LNCaP clone FGC (cell line): ENCODE data around the gene MEGF6.

Source experiments
- DNase-seq: peaks from one replicate; pipeline ENCODE4 v3.0.0-alpha.2; 2011; ENCODE audit warnings: low read depth
- H3K4me3 ChIP-seq: 2 replicates; pipeline ENCODE4 v1.5.1; 2011; ENCODE audit warnings: mild to moderate bottlenecking, low read depth, low read length, control low read depth
- TF ChIP-seq, protein P1 (sequence below): IDR thresholded peaks from 2 replicates; pipeline ENCODE4 v1.5.1; 2012; ENCODE audit warnings: mild to moderate bottlenecking; ENCODE audit not compliant: control insufficient read depth, insufficient read depth; ENCODE audit errors: extremely low read depth

The MEGF6 gene, protein sequence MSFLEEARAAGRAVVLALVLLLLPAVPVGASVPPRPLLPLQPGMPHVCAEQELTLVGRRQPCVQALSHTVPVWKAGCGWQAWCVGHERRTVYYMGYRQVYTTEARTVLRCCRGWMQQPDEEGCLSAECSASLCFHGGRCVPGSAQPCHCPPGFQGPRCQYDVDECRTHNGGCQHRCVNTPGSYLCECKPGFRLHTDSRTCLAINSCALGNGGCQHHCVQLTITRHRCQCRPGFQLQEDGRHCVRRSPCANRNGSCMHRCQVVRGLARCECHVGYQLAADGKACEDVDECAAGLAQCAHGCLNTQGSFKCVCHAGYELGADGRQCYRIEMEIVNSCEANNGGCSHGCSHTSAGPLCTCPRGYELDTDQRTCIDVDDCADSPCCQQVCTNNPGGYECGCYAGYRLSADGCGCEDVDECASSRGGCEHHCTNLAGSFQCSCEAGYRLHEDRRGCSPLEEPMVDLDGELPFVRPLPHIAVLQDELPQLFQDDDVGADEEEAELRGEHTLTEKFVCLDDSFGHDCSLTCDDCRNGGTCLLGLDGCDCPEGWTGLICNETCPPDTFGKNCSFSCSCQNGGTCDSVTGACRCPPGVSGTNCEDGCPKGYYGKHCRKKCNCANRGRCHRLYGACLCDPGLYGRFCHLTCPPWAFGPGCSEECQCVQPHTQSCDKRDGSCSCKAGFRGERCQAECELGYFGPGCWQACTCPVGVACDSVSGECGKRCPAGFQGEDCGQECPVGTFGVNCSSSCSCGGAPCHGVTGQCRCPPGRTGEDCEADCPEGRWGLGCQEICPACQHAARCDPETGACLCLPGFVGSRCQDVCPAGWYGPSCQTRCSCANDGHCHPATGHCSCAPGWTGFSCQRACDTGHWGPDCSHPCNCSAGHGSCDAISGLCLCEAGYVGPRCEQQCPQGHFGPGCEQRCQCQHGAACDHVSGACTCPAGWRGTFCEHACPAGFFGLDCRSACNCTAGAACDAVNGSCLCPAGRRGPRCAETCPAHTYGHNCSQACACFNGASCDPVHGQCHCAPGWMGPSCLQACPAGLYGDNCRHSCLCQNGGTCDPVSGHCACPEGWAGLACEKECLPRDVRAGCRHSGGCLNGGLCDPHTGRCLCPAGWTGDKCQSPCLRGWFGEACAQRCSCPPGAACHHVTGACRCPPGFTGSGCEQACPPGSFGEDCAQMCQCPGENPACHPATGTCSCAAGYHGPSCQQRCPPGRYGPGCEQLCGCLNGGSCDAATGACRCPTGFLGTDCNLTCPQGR (N-terminal part only)

DNA sequence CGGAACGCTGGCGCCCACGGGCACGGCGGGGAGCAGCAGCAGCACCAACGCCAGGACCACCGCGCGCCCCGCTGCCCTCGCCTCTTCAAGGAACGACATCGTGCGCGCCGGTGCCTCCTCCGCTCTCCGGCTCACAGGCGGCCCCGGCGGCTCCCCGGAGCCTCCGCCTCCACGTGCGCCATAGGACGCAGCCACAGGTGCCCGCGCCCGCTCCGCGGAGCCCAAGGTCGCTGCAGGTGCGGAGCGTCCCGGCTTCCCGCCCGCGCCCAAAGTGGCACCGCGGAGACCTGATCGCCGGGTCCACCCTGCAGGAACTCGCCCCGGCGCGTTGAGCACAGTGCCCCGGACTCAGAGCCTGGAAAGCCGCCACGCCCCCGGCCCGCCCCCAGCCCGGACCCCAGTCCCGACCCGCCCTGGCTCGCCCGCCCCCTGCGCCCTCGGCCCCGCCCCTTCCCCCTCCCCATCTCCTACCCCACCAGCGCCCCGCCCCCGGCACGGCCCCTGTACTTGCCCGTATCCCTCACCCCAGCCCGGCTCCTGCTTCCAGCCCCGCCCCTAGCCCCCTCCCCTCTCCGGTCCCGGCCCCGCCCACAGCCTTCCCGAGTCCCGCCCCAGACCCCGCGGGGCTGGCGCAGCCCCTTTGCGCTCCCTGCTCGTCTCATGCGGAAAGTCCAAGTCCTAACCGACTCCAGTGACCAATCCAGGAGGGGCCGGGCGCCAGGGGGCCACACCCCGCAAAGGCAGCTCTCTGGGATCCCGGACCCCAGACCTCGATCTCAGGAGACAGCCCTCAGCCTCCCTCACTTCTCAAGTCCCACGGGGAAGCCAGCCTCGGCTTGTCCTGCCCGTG is at the start of gene MEGF6:
Gene MEGF6 (minus strand): TSS at position 339 of the 850 bp plus-strand sequence. CDS start 240 bp downstream, at position 99.
- peak within 1 kb of the TSS; percentile 46 for H3K4me3 ChIP-seq

DNA sequence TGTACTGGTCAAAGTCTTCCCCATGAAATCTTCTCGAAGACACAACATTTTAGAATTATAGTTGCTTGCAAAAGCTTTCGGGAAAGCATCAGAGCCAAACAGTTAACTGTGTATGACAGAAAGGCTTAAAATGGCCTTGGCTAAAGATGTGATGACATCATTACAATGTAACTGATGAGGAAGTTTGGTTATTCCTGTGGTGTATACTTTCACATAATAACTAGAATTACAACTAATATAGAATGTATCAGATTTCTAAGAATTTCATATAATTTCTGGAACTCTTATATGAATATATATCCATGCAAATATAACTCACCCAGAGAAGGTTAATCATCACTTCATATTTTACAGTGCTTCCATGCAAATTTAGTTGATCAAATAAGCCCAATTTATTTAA is 49.4 kb upstream of the MEGF6 start:
- DNase-seq = no peak
- TF ChIP-seq, protein P1, sequence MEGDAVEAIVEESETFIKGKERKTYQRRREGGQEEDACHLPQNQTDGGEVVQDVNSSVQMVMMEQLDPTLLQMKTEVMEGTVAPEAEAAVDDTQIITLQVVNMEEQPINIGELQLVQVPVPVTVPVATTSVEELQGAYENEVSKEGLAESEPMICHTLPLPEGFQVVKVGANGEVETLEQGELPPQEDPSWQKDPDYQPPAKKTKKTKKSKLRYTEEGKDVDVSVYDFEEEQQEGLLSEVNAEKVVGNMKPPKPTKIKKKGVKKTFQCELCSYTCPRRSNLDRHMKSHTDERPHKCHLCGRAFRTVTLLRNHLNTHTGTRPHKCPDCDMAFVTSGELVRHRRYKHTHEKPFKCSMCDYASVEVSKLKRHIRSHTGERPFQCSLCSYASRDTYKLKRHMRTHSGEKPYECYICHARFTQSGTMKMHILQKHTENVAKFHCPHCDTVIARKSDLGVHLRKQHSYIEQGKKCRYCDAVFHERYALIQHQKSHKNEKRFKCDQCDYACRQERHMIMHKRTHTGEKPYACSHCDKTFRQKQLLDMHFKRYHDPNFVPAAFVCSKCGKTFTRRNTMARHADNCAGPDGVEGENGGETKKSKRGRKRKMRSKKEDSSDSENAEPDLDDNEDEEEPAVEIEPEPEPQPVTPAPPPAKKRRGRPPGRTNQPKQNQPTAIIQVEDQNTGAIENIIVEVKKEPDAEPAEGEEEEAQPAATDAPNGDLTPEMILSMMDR = no peak
- H3K4me3 ChIP-seq = no peak overlapping the region

More for the DNA sequence above, at the start of gene MEGF6:
- no peak for DNase-seq
- TF ChIP-seq, protein P1 = no peak

DNA sequence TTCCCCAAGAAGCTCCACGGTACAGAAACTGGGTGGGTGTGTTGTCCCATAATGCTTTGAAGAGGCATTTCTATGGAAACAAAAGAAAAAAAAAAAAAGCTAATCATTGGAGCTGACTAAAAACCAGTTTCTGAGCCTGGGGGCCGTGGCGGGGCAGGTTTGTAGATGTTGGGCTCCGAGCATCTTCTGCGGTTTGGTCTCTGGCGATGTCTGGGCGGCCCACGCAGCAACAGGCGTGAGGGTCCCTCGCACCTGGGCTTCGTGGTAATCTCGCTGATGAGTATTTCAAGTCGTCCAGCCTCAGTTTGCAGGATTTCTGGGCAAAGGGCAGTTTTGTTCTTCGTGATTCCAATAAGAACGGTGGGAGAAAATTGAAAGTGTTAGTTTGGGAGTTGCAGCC is 47.8 kb upstream of the MEGF6 start:
- no peak for DNase-seq
- TF ChIP-seq, protein P1 = no peak
- H3K4me3 ChIP-seq = no peak overlapping the region

DNA sequence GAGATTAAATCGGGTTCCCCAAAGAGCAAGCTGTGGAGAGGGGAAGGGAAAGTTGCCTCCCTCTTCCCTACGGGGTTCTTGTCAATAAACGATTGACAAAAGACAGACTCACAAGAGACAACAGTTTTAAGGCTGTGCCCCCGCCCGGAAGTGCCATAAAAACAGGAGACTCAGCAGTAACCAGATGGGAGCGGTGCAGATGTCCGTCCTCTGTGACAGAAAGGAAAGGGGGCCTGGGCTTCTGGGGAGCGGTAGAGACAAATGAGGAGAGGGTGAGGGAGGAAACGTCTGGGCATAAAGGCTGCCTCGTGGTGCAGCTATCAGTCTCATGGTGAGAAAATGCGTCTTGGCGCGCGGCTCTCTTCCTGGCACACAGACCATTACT is 46.9 kb upstream of the MEGF6 start:
- TF ChIP-seq, protein P1 = no peak
- DNase-seq = no peak
- H3K4me3 ChIP-seq = no peak overlapping the region

DNA sequence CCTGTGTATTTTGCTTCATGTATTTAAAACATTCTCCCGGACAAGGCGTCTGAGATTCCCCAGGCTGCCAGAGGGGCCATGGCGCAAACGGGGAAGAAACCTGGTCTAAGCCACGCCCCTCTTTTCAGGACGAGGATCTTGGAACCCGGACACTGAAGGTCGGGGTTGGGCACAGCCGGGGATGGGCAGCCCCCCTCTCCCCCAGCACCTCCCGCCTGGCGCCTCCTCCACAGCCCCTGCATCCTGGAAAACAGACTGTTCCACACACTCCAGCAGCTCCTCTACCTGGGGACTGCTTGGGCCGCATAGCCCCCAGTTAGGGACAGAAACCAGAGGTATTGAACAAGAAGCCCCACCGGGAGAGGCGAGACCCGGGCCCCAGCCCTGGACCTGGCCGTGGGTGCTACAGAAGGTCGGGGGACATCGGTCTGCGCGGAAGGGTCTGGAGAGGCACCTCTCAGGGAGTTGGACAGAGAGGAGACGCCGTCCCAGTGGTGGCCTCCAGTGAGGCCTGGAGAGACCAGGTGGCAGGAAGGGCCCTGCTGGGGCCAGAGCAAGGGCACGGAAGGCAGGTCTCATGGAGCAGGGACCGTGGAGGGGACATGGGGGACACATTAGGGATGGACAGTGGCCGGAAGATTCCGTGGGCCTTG is 46.4 kb upstream of the MEGF6 start:
- DNase-seq = no peak
- TF ChIP-seq, protein P1 = no peak

DNA sequence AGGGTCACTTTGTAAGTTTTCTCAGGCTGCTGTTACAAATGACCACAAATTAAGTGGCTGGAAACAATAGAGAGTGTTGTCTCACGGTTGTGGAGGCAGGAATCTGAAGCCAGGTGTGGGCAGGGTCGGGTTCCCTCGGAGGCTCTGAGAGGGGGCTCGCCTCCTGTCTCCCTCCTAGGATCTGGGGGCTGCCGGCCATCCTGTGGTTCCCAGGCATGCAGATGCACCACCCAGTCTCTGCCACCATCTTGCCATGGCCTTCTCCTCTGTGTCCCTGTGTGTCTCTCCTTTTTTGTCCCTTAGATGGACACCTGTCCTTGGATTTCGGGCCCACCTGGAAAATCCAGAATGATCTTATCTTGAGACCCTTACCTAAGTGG is 45.8 kb upstream of the MEGF6 start:
- TF ChIP-seq, protein P1 = no peak
- H3K4me3 ChIP-seq = no peak overlapping the region
- DNase-seq = no peak

More for the DNA sequence above, 46.4 kb upstream of the MEGF6 start:
- H3K4me3 ChIP-seq = no peak overlapping the region
